IMR-90 (cell line): ENCODE measurements around the gene ZNF512B. TPM values are rescaled to one million over a fixed set of nuclear protein-coding genes. Genes with fewer than 3 reads are reported as not detected.

Experiments
- ATAC-seq: fragments of 200-7000 bp; cut with Tn5 transposase; 2 replicates; pipeline ENCODE4 v1.9.1; 2020; ENCODE audit warnings: low read depth, mild to moderate bottlenecking, moderate library complexity
- BruUV-seq: library from RNA; stranded (reverse); fragments of 400-500 nt; replicated peaks from 2 replicates; lab custom pipeline; 2021; lab: Mats Ljungman, UMichigan
- CTCF ChIA-PET: fragments of 300-600 bp; formaldehyde crosslinking; extraction: SDS; loops from one replicate; lab custom pipeline; 2021; ENCODE audit warnings: antibody characterized with exemption; lab: Yijun Ruan, JAX
- POLR2A ChIA-PET: fragments of 300-600 bp; sonication (Branson Sonifier 250); formaldehyde crosslinking; loops from one replicate; lab custom pipeline; 2022; ENCODE audit warnings: antibody characterized with exemption; ENCODE audit not compliant: unreplicated experiment; lab: Charles Lee
- DNase-seq: peaks from one replicate; pipeline ENCODE4 v3.0.0; 2013
- H2AFZ ChIP-seq: replicated peaks from 2 replicates; pipeline ENCODE3; 2013; ENCODE audit warnings: low read length, mild to moderate bottlenecking; ENCODE audit not compliant: poor library complexity
- H2AK5ac ChIP-seq: 2 replicates; pipeline ENCODE4 v1.6.1; 2013; ENCODE audit warnings: low read depth, low read length, inconsistent platforms
- H2AK9ac ChIP-seq: replicated peaks from 2 replicates; pipeline ENCODE3; 2013; ENCODE audit warnings: mild to moderate bottlenecking, low read depth, low read length, moderate library complexity; ENCODE audit not compliant: poor library complexity
- H2BK120ac ChIP-seq: 2 replicates; pipeline ENCODE4 v1.6.1; 2013; ENCODE audit warnings: low read depth, low read length, inconsistent platforms
- H2BK15ac ChIP-seq: 3 replicates; pipeline ENCODE4 v1.6.1; 2013; ENCODE audit warnings: low read depth, low read length, inconsistent platforms
- H2BK20ac ChIP-seq: 2 replicates; pipeline ENCODE4 v1.6.1; 2013; ENCODE audit warnings: low read depth, mild to moderate bottlenecking, inconsistent platforms, low read length, moderate library complexity
- H2BK5ac ChIP-seq: 2 replicates; pipeline ENCODE4 v1.6.1; 2013; ENCODE audit warnings: mild to moderate bottlenecking, low read depth, low read length, inconsistent platforms; ENCODE audit not compliant: poor library complexity, severe bottlenecking
- H3K14ac ChIP-seq: replicated peaks from 2 replicates; pipeline ENCODE4 v1.6.1; 2013; ENCODE audit warnings: low read depth, low read length, inconsistent platforms
- H3K18ac ChIP-seq: 2 replicates; pipeline ENCODE4 v1.6.1; 2013; ENCODE audit warnings: low read depth, low read length, control low read depth
- H3K23ac ChIP-seq: 2 replicates; pipeline ENCODE4 v1.6.1; 2013; ENCODE audit warnings: low read depth, low read length, inconsistent platforms
- H3K27ac ChIP-seq: 2 replicates; pipeline ENCODE4 v1.5.1; 2013; ENCODE audit warnings: mild to moderate bottlenecking, control low read depth, low read length; ENCODE audit not compliant: insufficient read depth
- H3K27me3 ChIP-seq: 2 replicates; pipeline ENCODE4 v1.6.1; 2013; ENCODE audit warnings: low read length; ENCODE audit not compliant: control insufficient read depth, insufficient read depth
- H3K36me3 ChIP-seq: 2 replicates; pipeline ENCODE4 v1.6.1; 2013; ENCODE audit warnings: low read length, mixed read lengths; ENCODE audit not compliant: control insufficient read depth, insufficient read depth
- H3K4ac ChIP-seq: 2 replicates; pipeline ENCODE4 v1.6.1; 2013; ENCODE audit warnings: low read depth, low read length, inconsistent platforms
- H3K4me1 ChIP-seq: 2 replicates; pipeline ENCODE4 v1.6.1; 2013; ENCODE audit warnings: low read length, mixed read lengths; ENCODE audit not compliant: control insufficient read depth, insufficient read depth
- H3K4me2 ChIP-seq: 2 replicates; pipeline ENCODE4 v1.6.1; 2013; ENCODE audit warnings: low read depth, mild to moderate bottlenecking, control low read depth, low read length, moderate library complexity
- H3K4me3 ChIP-seq: 2 replicates; pipeline ENCODE4 v1.5.1; 2013; ENCODE audit warnings: low read depth, mild to moderate bottlenecking, control low read depth, low read length, moderate library complexity; ENCODE audit not compliant: insufficient read depth
- H3K56ac ChIP-seq: 2 replicates; pipeline ENCODE4 v1.6.1; 2013; ENCODE audit warnings: low read length, inconsistent platforms; ENCODE audit not compliant: insufficient read depth; ENCODE audit errors: extremely low read depth
- H3K79me1 ChIP-seq, 2 experiments: 2 replicates each; pipeline ENCODE4 v1.6.1; 2013; ENCODE audit warnings: low read length in 2 of 2, inconsistent platforms in 1 of 2, low read depth in 1 of 2
- H3K9ac ChIP-seq: 2 replicates; pipeline ENCODE4 v1.6.1; 2013; ENCODE audit warnings: low read depth, low read length, control low read depth
- H3K9me1 ChIP-seq: 2 replicates; pipeline ENCODE4 v1.6.1; 2013; ENCODE audit warnings: low read length, inconsistent platforms; ENCODE audit not compliant: insufficient read depth
- H3K9me3 ChIP-seq: 2 replicates; pipeline ENCODE4 v1.6.1; 2013; ENCODE audit warnings: low read length; ENCODE audit not compliant: control insufficient read depth, insufficient read depth
- H4K20me1 ChIP-seq: 2 replicates; pipeline ENCODE4 v1.6.1; 2013; ENCODE audit warnings: low read length, inconsistent platforms; ENCODE audit not compliant: insufficient read depth
- H4K5ac ChIP-seq: 2 replicates; pipeline ENCODE4 v1.6.1; 2013; ENCODE audit warnings: mild to moderate bottlenecking, low read depth, low read length, control low read depth
- H4K8ac ChIP-seq, 2 experiments: 2 replicates each; pipeline ENCODE4 v1.6.1; 2013; ENCODE audit warnings: low read depth in 2 of 2, low read length in 2 of 2, control low read depth in 1 of 2, inconsistent platforms in 1 of 2
- H4K91ac ChIP-seq: 2 replicates; pipeline ENCODE4 v1.6.1; 2013; ENCODE audit warnings: low read depth, low read length, inconsistent platforms; ENCODE audit not compliant: insufficient read depth
- BHLHE40 ChIP-seq: fragments of 150-350 bp; IDR thresholded peaks from 2 replicates; pipeline ENCODE4 v1.6.1; 2016; ENCODE audit warnings: mild to moderate bottlenecking, low read depth, low read length
- CHD1 ChIP-seq: IDR thresholded peaks from 2 replicates; pipeline ENCODE4 v1.6.1; 2012; ENCODE audit warnings: low read depth, low read length, improper control_type of control experiment
- ELK1 ChIP-seq: fragments of 150-350 bp; IDR thresholded peaks from 2 replicates; pipeline ENCODE4 v1.6.1; 2016; ENCODE audit warnings: low read depth, mild to moderate bottlenecking, low read length, moderate library complexity, borderline replicate concordance
- FOS ChIP-seq: fragments of 150-350 bp; IDR thresholded peaks from 2 replicates; pipeline ENCODE4 v1.6.1; 2016; ENCODE audit warnings: low read depth, low read length
- NFE2L2 ChIP-seq: fragments of 150-350 bp; IDR thresholded peaks from 2 replicates; pipeline ENCODE4 v1.6.1; 2016; ENCODE audit warnings: low read depth, mild to moderate bottlenecking, low read length
- RAD21 ChIP-seq: IDR thresholded peaks from 2 replicates; pipeline ENCODE4 v1.6.1; 2012; ENCODE audit warnings: low read length, improper control_type of control experiment
- RCOR1 ChIP-seq: IDR thresholded peaks from 2 replicates; pipeline ENCODE4 v1.6.1; 2012; ENCODE audit warnings: mild to moderate bottlenecking, low read length, improper control_type of control experiment; ENCODE audit not compliant: insufficient replicate concordance
- WGBS, 2 experiments: methylation state at CpG; one replicate each; pipeline versions ENCODE4 v1.1.5 to v1.1.7; 2013; ENCODE audit warnings: missing lambda C conversion rate in 2 of 2; ENCODE audit not compliant: insufficient read length in 1 of 2; ENCODE audit errors: extremely low coverage in 2 of 2; 5-methylcytosine and 5-hydroxymethylcytosine counted together
- dilution Hi-C: fragments of 300-500 bp; cut with HindIII; formaldehyde crosslinking; loops from one replicate; pipeline ENCODE4 v1.14.3; 2018; ENCODE audit warnings: low sequenced_read_pairs; ENCODE audit not compliant: unreplicated experiment
- in situ Hi-C: fragments of 300-500 bp; cut with MboI; formaldehyde crosslinking; loops from 3 replicates; pipeline ENCODE4 v1.14.3; 2019; ENCODE audit warnings: low sequenced_read_pairs, inconsistent platforms, mixed read lengths
- intact Hi-C: fragments of 100-400 bp; cut with micrococcal nuclease; formaldehyde crosslinking; loops from 2 replicates; pipeline ENCODE4 v1.10.0; 2022
- polyA plus RNA-seq, 3 experiments: library from polyadenylated mRNA; depleted of rRNA; stranded (reverse); fragments of >200 nt; gene quantifications; 2 replicates each; pipeline ENCODE4 v1.2.3, GENCODE V29; 2012; ENCODE audit warnings: low replicate concordance in 1 of 3
- total RNA-seq: library from RNA; depleted of rRNA; stranded (reverse); fragments of >200 nt; gene quantifications from 2 replicates; pipeline ENCODE4 v1.2.3, GENCODE V29; 2012
- TF ChIP-seq, protein P1 (sequence below): fragments of 150-350 bp; IDR thresholded peaks from 2 replicates; pipeline ENCODE4 v1.6.1; 2017; ENCODE audit warnings: mild to moderate bottlenecking, antibody characterized with exemption, low read length, low read depth

Gene ZNF512B
- total and polyA plus RNA-seq, 2 of the 4 experiments (the other 2 are of a cell fraction): 6.5 to 15.6 TPM

DNA sequence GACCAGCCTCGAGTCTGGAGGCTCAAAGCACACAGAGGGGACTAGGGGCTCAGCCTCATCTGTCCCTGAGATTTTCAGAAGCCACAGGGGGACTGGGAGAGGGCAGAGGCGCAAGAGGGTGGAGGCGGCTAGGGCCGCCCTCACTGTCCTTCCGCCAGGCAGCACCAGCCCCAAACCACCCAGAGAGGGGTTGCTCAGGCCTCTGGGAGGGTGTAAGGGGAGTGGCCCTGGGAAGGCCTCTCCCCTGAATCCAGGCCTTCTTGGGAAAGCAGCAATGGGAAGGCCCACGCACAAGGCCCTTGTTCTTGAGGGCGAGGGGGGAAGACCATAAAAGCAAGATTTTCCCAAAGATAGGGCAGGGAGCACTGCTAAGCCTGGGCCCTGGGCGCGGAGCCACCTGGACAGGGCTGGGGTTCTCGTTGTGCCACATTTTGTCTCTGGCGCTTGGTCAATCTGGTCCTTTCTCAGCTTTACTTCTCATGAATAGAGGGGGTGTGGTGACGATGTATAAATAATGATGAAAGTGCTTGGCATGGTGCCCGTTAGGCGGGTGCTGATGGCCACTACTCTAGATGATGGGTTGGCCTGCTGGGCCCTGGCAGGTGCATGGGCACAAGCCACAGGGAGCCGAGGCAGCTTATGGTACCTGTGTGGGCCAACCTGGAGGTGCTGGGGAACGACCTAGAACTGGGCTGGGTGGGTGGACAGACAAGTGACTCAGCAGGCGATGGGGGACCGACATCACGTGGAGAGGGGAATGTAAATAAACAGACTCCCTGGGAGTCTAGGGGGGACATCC lies 4.9 kb upstream of the ZNF512B start:
- Histone ChIP-seq H3K79me1 (no peaks in the 10 kb centered on the region; a peak in 1 of 4 replicates), H3K9ac (no peak overlapping the region), H3K18ac (no peak overlapping the region), H2BK15ac (no peak overlapping the region), H2AFZ (peak overlapping the region; percentile 99), H3K9me3 (no peaks in the 10 kb centered on the region), H2BK20ac (peak overlapping the region; percentile 12; the same call in 1 of the 2 replicates), H4K20me1 (no peaks in the 10 kb centered on the region), H3K36me3 (no peaks in the 10 kb centered on the region), H3K4me3 (no peak overlapping the region), H3K9me1 (peaks cover 15% of the 10 kb centered on the region; the same call in 1 of the 2 replicates), H3K14ac (no peak overlapping the region), H3K27me3 (no peaks in the 10 kb centered on the region), H3K4me2 (no peak overlapping the region; the same call in 1 of the 2 replicates), H2BK120ac (peak overlapping the region; percentile 7; the same call in 1 of the 2 replicates), H2BK5ac (no peak overlapping the region), H3K4ac (peak overlapping the region; percentile 64), H4K8ac (peak overlapping the region in 1 of 2 experiments; percentile 22; a peak in 1 of 4 replicates), H2AK9ac (peak overlapping the region; percentile 70), H3K27ac (0 out of 2 replicates have a peak overlapping the region, but pooled peaks have one; percentile 9), H3K4me1 (peaks cover 29% of the 10 kb centered on the region), H3K56ac (no peak overlapping the region), H4K5ac (no peak overlapping the region), H4K91ac (peak overlapping the region; percentile 13; the same call in 1 of the 2 replicates), H2AK5ac (peak overlapping the region; percentile 54; the same call in 1 of the 2 replicates), H3K23ac (0 out of 2 replicates have a peak overlapping the region, but pooled peaks have one; percentile 60)
- no TSS peak for BruUV-seq
- peak; percentile 2 for ATAC-seq
- DNase-seq: peak; percentile 74
- POLR2A ChIA-PET: no interaction called here
- dilution Hi-C loops: no loop called here
- CTCF ChIA-PET: interaction anchor here (0.7 to 0.9 kb wide), 2 partner anchors 109 to 437 kb away, joined by 4 to 5 read pairs; partner anchors contain the start of genes PTK6 and TPD52L2
- intact Hi-C loops: loop anchor here (5.0 kb wide), 1 partner anchor 197 kb away; no protein-coding TSS in a partner anchor
- no peak for TF ChIP-seq RAD21
- no peak for TF ChIP-seq CHD1
- TF ChIP-seq, protein P1, sequence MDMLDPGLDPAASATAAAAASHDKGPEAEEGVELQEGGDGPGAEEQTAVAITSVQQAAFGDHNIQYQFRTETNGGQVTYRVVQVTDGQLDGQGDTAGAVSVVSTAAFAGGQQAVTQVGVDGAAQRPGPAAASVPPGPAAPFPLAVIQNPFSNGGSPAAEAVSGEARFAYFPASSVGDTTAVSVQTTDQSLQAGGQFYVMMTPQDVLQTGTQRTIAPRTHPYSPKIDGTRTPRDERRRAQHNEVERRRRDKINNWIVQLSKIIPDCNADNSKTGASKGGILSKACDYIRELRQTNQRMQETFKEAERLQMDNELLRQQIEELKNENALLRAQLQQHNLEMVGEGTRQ: peak; percentile 93
- peak; percentile 92 for TF ChIP-seq BHLHE40
- TF ChIP-seq RCOR1: peak; percentile 71
- no peak for TF ChIP-seq ELK1
- peak; percentile 21; the same call in 1 of the 2 replicates for TF ChIP-seq NFE2L2
- TF ChIP-seq FOS: peak; percentile 62
- in situ Hi-C loops: loop anchor here (10.0 kb wide), 1 partner anchor 440 kb away; the partner anchor contains the start of gene PTK6
- WGBS, 2 experiments: 24% methylated on average over 6 of the region's 19 CpGs; no CpG with 5 or more reads in 1 of the 2 experiments
